Measurements from ENCODE around the gene CELF4.

GRCh38 chr18:37476611-37477295 lies 88.8 kb downstream of the CELF4 start:
- no peak for TF ChIP-seq CTCF (conservative IDR thresholded peaks at IDR 0.05)
- TF ChIP-seq ZFX (IDR thresholded peaks at IDR 0.05): no peak

All from C4-2B (cell line).